CD4-positive, alpha-beta T cell treated with Interleukin-4 for 1 hour (primary cell): ENCODE measurements around the gene SNTA1.
"Not testable (repeated sequence)": the region's sequence is repeated elsewhere in the genome, so short reads cannot be mapped to it uniquely, and the experiment has no call there.

Experiments used
- DNase-seq, 2 donors: peaks; one replicate each; pipeline ENCODE4 v3.0.0-alpha.2; 2020 to 2022

SNTA1 gene

GRCh38 chr20:33423875-33424274, 19.7 kb downstream of the SNTA1 start:
- DNase-seq: not testable (repeated sequence)

GRCh38 chr20:33423141-33423834, 20.3 kb downstream of the SNTA1 start:
- DNase-seq: no peak

GRCh38 chr20:33419140-33419974, 24.2 kb downstream of the SNTA1 start:
- DNase-seq: no peak

- no peak for DNase-seq
These were observed 25.5 kb downstream of the SNTA1 start for GRCh38 chr20:33418033-33418432.

- no peak for DNase-seq
These were observed 27.6 kb downstream of the SNTA1 start for GRCh38 chr20:33415948-33416347.

GRCh38 chr20:33412484-33412838, 31.1 kb downstream of the SNTA1 start:
- DNase-seq: no peak

- no peak for DNase-seq
These were observed 31.7 kb downstream of the SNTA1 start for GRCh38 chr20:33411711-33412483.

GRCh38 chr20:33411242-33411641, 32.3 kb downstream of the SNTA1 start:
- no peak for DNase-seq

- DNase-seq: no peak
These were observed 33.4 kb downstream of the SNTA1 start for GRCh38 chr20:33410081-33410742.

- DNase-seq: peak in 1 of 2 donors; percentile 36
These were observed 34.6 kb downstream of the SNTA1 start for GRCh38 chr20:33408716-33409654.

GRCh38 chr20:33408313-33408712, 35.2 kb downstream of the SNTA1 start:
- no peak for DNase-seq

- no peak for DNase-seq
These were observed 35.8 kb downstream of the SNTA1 start for GRCh38 chr20:33407796-33408195.

GRCh38 chr20:33407251-33407650, 36.3 kb downstream of the SNTA1 start:
- DNase-seq: no peak

GRCh38 chr20:33404281-33404680, 39.3 kb downstream of the SNTA1 start:
- no peak for DNase-seq

- no peak for DNase-seq
These were observed 41.6 kb downstream of the SNTA1 start for GRCh38 chr20:33401921-33402369.

GRCh38 chr20:33401184-33401920, 42.2 kb downstream of the SNTA1 start, which contains the start of gene CDK5RAP1:
CDK5RAP1 (minus strand) TSS chr20:33401519; CDS start chr20:33397064, 4,455 bp downstream.
- DNase-seq: peak; percentile 88 to 89

- peak in 1 of 2 donors; percentile 26 for DNase-seq
These were observed 42.8 kb downstream of the SNTA1 start for GRCh38 chr20:33400812-33401183.

GRCh38 chr20:33399924-33400323, 43.6 kb downstream of the SNTA1 start:
- no peak for DNase-seq

- no peak for DNase-seq
These were observed 48.8 kb downstream of the SNTA1 start for GRCh38 chr20:33394718-33395117.

- no peak for DNase-seq
These were observed 50.0 kb downstream of the SNTA1 start for GRCh38 chr20:33393609-33394008.
